IPS-18a (cell line): ENCODE data around the gene APLNR.

Experiments used
- H3K27ac ChIP-seq: one replicate; pipeline ENCODE4 v1.5.1; 2013; ENCODE audit warnings: low read length
- H3K27me3 ChIP-seq: one replicate; pipeline ENCODE4 v1.6.1; 2013; ENCODE audit warnings: mild to moderate bottlenecking, low read length; ENCODE audit not compliant: control insufficient read depth, insufficient read depth
- H3K36me3 ChIP-seq: one replicate; pipeline ENCODE4 v1.6.1; 2013; ENCODE audit warnings: low read depth, low read length; ENCODE audit not compliant: control insufficient read depth
- H3K4me1 ChIP-seq: one replicate; pipeline ENCODE4 v1.6.1; 2013; ENCODE audit warnings: low read depth, low read length; ENCODE audit not compliant: control insufficient read depth
- H3K4me3 ChIP-seq: one replicate; pipeline ENCODE4 v1.5.1; 2013; ENCODE audit warnings: low read length
- H3K9ac ChIP-seq: one replicate; pipeline ENCODE4 v1.6.1; 2013; ENCODE audit warnings: mild to moderate bottlenecking, low read length, moderate library complexity
- H3K9me3 ChIP-seq: one replicate; pipeline ENCODE4 v1.6.1; 2013; ENCODE audit warnings: low read depth, low read length; ENCODE audit not compliant: control insufficient read depth

APLNR gene

DNA sequence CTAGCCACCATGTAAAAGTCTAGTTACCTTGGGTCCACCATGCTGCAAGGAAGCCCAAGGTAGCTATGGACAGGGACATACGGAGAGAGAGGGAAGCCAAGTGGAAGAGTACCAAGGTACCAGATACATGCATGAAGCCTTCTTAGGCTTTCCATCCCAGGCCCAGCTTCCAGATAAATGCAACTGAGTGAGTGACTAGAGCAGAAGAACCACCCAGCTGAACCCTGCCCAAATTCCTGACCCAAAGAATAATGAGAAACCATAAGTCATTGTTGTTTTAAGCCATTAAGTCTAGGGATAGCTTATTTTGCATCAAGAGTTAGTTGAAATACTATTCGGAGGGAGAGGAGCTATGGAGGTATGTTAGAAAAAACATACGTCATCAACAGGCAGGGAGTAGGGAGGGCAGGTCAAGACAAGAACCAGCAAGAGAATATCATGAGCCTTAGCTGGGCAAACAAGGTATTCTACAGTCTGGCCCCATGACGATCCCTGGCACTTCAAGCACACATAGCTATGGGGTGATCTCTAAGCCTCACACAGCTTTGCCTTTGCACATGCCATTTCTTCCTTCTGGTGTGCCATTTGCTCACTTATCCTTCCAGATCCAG is 36.5 kb upstream of the APLNR start:
- Histone ChIP-seq H3K27ac (no peak overlapping the region), H3K27me3 (peaks cover 12% of the 10 kb centered on the region), H3K4me1 (peaks cover 11% of the 10 kb centered on the region)

DNA sequence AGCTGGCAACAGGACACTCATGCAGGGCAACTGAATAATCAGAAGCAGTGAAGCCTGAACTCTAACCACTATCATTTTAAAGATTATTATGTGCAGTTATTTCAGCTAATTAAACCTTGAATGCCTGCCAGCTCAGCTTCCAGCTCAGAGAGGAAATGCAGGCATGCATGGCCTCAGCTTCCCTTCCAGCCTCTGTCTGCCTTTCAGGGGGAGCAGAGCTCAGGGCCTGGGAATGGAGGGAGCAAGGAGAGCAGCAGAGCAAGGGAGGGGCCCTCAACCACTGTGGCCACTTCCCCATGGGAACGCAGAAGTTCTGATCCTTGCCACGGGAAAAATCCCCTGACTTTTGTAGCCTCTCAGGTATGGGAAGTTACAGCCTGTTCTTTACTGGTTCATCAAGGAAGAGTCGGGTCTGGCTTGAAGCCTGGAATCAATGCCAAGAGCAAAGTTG is 32.5 kb upstream of the APLNR start:
- no peaks in the 10 kb centered on the region for H3K27me3 ChIP-seq
- H3K4me1 ChIP-seq, result no peaks in the 10 kb centered on the region
- H3K36me3 ChIP-seq, result no peaks in the 10 kb centered on the region
- H3K9me3 ChIP-seq, result peaks cover 5% of the 10 kb centered on the region
- H3K27ac ChIP-seq, result no peak overlapping the region
- H3K9ac ChIP-seq, result no peak overlapping the region
- H3K4me3 ChIP-seq, result no peak overlapping the region

More for the DNA sequence above, 36.5 kb upstream of the APLNR start:
- no peak overlapping the region for H3K9ac ChIP-seq
- no peaks in the 10 kb centered on the region for H3K36me3 ChIP-seq
- H3K4me3 ChIP-seq, result no peak overlapping the region
- H3K9me3 ChIP-seq, result no peaks in the 10 kb centered on the region

GRCh38 chr11:57266157-57266556 is 29.1 kb upstream of the APLNR start:
- no peaks in the 10 kb centered on the region for H3K36me3 ChIP-seq
- no peak overlapping the region for H3K4me3 ChIP-seq
- no peak overlapping the region for H3K27ac ChIP-seq
- H3K27me3 ChIP-seq, result no peaks in the 10 kb centered on the region
- H3K4me1 ChIP-seq, result peaks cover 11% of the 10 kb centered on the region
- H3K9ac ChIP-seq, result no peak overlapping the region
- peaks cover 5% of the 10 kb centered on the region for H3K9me3 ChIP-seq

- Histone ChIP-seq H3K27ac (no peak overlapping the region), H3K27me3 (no peaks in the 10 kb centered on the region), H3K9me3 (peaks cover 5% of the 10 kb centered on the region), H3K4me1 (peaks cover 11% of the 10 kb centered on the region), H3K36me3 (no peaks in the 10 kb centered on the region), H3K9ac (peak overlapping the region; percentile 11), H3K4me3 (no peak overlapping the region)
Observed at GRCh38 chr11:57263351-57263750, 26.3 kb upstream of the APLNR start.

- Histone ChIP-seq H3K9me3 (peaks cover 5% of the 10 kb centered on the region), H3K36me3 (no peaks in the 10 kb centered on the region), H3K4me3 (no peak overlapping the region), H3K4me1 (peaks cover 11% of the 10 kb centered on the region), H3K9ac (no peak overlapping the region), H3K27ac (no peak overlapping the region), H3K27me3 (no peaks in the 10 kb centered on the region)
Observed at GRCh38 chr11:57262157-57262556, 25.1 kb upstream of the APLNR start.

DNA sequence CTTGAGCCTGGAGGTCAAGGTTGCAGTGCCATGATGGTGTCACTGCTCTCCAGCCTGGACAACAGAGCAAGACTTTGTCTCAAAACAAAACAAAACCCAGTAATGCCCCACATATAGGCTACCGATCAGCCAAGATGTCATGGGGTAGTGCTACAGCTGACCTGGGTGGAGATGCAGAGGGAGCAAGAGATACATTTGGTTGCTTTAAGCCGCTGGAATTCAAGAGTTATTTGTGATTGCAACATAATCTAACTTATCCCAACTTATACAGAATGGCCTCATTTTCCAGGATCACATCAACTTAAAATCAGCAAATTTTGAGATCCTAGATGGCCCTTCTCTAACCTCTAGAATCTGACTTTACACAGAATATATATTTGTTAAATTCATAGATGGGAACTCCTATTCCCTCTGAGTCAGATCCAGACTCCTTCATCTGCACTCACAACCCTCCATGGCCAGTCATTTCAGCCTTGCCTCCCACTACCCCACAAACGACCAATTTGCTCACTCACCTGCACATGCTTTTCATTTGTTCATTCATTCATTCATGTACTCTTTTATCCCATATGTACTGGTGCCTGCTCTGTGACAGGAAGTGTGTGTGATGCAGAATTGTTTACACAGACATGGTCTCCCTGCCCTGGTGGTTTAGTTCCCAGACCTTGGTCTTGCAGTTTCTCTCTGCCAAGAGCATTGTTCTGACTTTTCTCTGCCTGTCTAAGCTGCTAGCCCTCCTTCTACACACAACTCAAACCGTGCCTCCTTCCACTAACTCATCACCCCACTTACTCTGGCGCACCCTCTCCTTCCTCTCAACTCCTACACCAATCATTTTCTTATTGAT is 24.1 kb upstream of the APLNR start:
- peaks cover 11% of the 10 kb centered on the region for H3K4me1 ChIP-seq
- no peaks in the 10 kb centered on the region for H3K36me3 ChIP-seq
- no peak overlapping the region for H3K27ac ChIP-seq
- no peaks in the 10 kb centered on the region for H3K27me3 ChIP-seq
- H3K9me3 ChIP-seq, result peaks cover 3% of the 10 kb centered on the region
- H3K4me3 ChIP-seq, result no peak overlapping the region
- H3K9ac ChIP-seq, result no peak overlapping the region

GRCh38 chr11:57256119-57256518 is 19.1 kb upstream of the APLNR start:
- Histone ChIP-seq H3K27ac (no peak overlapping the region), H3K4me1 (no peaks in the 10 kb centered on the region), H3K9ac (no peak overlapping the region), H3K27me3 (no peaks in the 10 kb centered on the region), H3K4me3 (no peak overlapping the region), H3K36me3 (no peaks in the 10 kb centered on the region), H3K9me3 (no peaks in the 10 kb centered on the region)

- H3K9ac ChIP-seq, result no peak overlapping the region
- H3K4me1 ChIP-seq, result no peaks in the 10 kb centered on the region
- no peak overlapping the region for H3K27ac ChIP-seq
- H3K36me3 ChIP-seq, result no peaks in the 10 kb centered on the region
- no peak overlapping the region for H3K4me3 ChIP-seq
- no peaks in the 10 kb centered on the region for H3K27me3 ChIP-seq
- no peaks in the 10 kb centered on the region for H3K9me3 ChIP-seq
Observed at GRCh38 chr11:57255618-57256017, 18.6 kb upstream of the APLNR start.

DNA sequence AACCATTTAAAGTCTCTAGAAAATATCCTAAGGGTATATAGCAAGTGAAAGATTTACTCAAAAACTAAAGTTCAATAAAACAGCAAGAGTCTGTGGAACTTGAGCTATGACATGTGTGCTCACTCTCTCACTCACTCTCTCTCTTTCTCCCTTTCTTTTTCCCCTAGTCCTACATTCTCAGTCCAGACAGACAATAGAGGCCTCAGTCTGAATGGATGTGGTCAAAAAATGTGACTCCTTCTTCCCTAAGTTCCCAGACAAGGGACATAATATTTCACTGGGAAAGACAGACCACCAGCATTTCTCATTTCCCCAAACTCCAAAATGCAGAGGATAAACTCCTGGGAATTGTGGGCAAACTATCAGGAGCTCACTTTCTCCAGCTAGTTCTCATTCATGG is 17.6 kb upstream of the APLNR start:
- H3K27ac ChIP-seq, result no peak overlapping the region
- no peaks in the 10 kb centered on the region for H3K36me3 ChIP-seq
- no peak overlapping the region for H3K4me3 ChIP-seq
- no peaks in the 10 kb centered on the region for H3K9me3 ChIP-seq
- H3K9ac ChIP-seq, result no peak overlapping the region
- H3K27me3 ChIP-seq, result no peaks in the 10 kb centered on the region
- H3K4me1 ChIP-seq, result no peaks in the 10 kb centered on the region

GRCh38 chr11:57251491-57252104 is 14.5 kb upstream of the APLNR start:
- no peaks in the 10 kb centered on the region for H3K36me3 ChIP-seq
- H3K27ac ChIP-seq, result no peak overlapping the region
- H3K4me1 ChIP-seq, result no peaks in the 10 kb centered on the region

DNA sequence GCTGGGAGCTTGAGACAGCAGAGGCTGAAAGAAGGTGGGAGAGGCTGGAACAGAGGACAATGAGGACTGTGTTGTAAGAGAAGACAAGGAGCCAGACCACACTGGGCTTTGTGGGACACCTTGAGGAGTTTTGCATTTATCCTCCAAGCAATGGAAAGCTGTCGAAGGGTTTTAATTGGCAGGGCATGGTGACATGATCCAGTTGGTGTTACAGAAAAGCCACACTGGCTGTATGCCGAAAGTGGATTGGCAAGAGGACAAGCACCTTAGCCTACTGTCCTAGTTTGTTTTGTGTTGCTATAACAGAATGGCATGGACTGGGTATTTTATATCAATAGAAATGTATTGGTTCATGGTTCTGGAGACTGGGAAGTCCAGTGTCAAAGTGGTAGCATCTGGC is 14.0 kb upstream of the APLNR start:
- Histone ChIP-seq H3K4me1 (no peaks in the 10 kb centered on the region), H3K4me3 (no peak overlapping the region), H3K9me3 (no peaks in the 10 kb centered on the region)

More at GRCh38 chr11:57251491-57252104, 14.5 kb upstream of the APLNR start:
- H3K27me3 ChIP-seq, result no peaks in the 10 kb centered on the region
- H3K9me3 ChIP-seq, result no peaks in the 10 kb centered on the region
- no peak overlapping the region for H3K9ac ChIP-seq
- H3K4me3 ChIP-seq, result no peak overlapping the region

More for the DNA sequence above, 14.0 kb upstream of the APLNR start:
- Histone ChIP-seq H3K36me3 (no peaks in the 10 kb centered on the region), H3K9ac (no peak overlapping the region), H3K27ac (no peak overlapping the region), H3K27me3 (no peaks in the 10 kb centered on the region)
